ENCODE measurements around the gene ATP11B.

The ATP11B gene

GRCh38 chr3:182904164-182904563, 110.9 kb downstream of the ATP11B start:
- H3K9ac ChIP-seq (ENCODE audit: low read length): no peak overlapping the region
- H3K36me3 ChIP-seq (ENCODE audit: control insufficient read depth, insufficient read depth, low read length): no peaks in the 10 kb centered on the region
- no peak overlapping the region for H3K4me3 ChIP-seq (ENCODE audit: low read length)
- no peaks in the 10 kb centered on the region for H3K9me3 ChIP-seq (ENCODE audit: control insufficient read depth, low read length)
- no peaks in the 10 kb centered on the region for H3K4me1 ChIP-seq (ENCODE audit: control insufficient read depth, insufficient read depth, low read length)
- H3K27me3 ChIP-seq (ENCODE audit: control insufficient read depth, insufficient read depth, low read length): no peaks in the 10 kb centered on the region

GRCh38 chr3:182905623-182906022, 112.3 kb downstream of the ATP11B start:
- Histone ChIP-seq H3K36me3 (ENCODE audit: control insufficient read depth, insufficient read depth, low read length) (no peaks in the 10 kb centered on the region), H3K4me3 (ENCODE audit: low read length) (no peak overlapping the region), H3K9me3 (ENCODE audit: control insufficient read depth, low read length) (no peaks in the 10 kb centered on the region), H3K4me1 (ENCODE audit: control insufficient read depth, insufficient read depth, low read length) (no peaks in the 10 kb centered on the region), H3K9ac (ENCODE audit: low read length) (no peak overlapping the region), H3K27me3 (ENCODE audit: control insufficient read depth, insufficient read depth, low read length) (no peaks in the 10 kb centered on the region)

GRCh38 chr3:182906036-182906435, 112.7 kb downstream of the ATP11B start:
- no peaks in the 10 kb centered on the region for H3K36me3 ChIP-seq (ENCODE audit: control insufficient read depth, insufficient read depth, low read length)
- no peaks in the 10 kb centered on the region for H3K27me3 ChIP-seq (ENCODE audit: control insufficient read depth, insufficient read depth, low read length)
- no peaks in the 10 kb centered on the region for H3K4me1 ChIP-seq (ENCODE audit: control insufficient read depth, insufficient read depth, low read length)
- H3K9ac ChIP-seq (ENCODE audit: low read length): no peak overlapping the region
- H3K4me3 ChIP-seq (ENCODE audit: low read length): no peak overlapping the region
- H3K9me3 ChIP-seq (ENCODE audit: control insufficient read depth, low read length): no peaks in the 10 kb centered on the region

- H3K27me3 ChIP-seq (ENCODE audit: control insufficient read depth, insufficient read depth, low read length): no peaks in the 10 kb centered on the region
- no peaks in the 10 kb centered on the region for H3K9me3 ChIP-seq (ENCODE audit: control insufficient read depth, low read length)
- H3K4me1 ChIP-seq (ENCODE audit: control insufficient read depth, insufficient read depth, low read length): no peaks in the 10 kb centered on the region
- no peak overlapping the region for H3K4me3 ChIP-seq (ENCODE audit: low read length)
- H3K9ac ChIP-seq (ENCODE audit: low read length): no peak overlapping the region
- no peaks in the 10 kb centered on the region for H3K36me3 ChIP-seq (ENCODE audit: control insufficient read depth, insufficient read depth, low read length)
Measured at GRCh38 chr3:182908471-182908870, 115.2 kb downstream of the ATP11B start.

- Histone ChIP-seq H3K9ac (ENCODE audit: low read length) (no peak overlapping the region), H3K4me3 (ENCODE audit: low read length) (no peak overlapping the region), H3K9me3 (ENCODE audit: control insufficient read depth, low read length) (no peaks in the 10 kb centered on the region), H3K4me1 (ENCODE audit: control insufficient read depth, insufficient read depth, low read length) (no peaks in the 10 kb centered on the region), H3K27me3 (ENCODE audit: control insufficient read depth, insufficient read depth, low read length) (no peaks in the 10 kb centered on the region), H3K36me3 (ENCODE audit: control insufficient read depth, insufficient read depth, low read length) (no peaks in the 10 kb centered on the region)
Measured at GRCh38 chr3:182909318-182910040, 116.2 kb downstream of the ATP11B start.

- Histone ChIP-seq H3K4me3 (ENCODE audit: low read length) (no peak overlapping the region), H3K27me3 (ENCODE audit: control insufficient read depth, insufficient read depth, low read length) (no peaks in the 10 kb centered on the region), H3K9ac (ENCODE audit: low read length) (no peak overlapping the region), H3K9me3 (ENCODE audit: control insufficient read depth, low read length) (no peaks in the 10 kb centered on the region), H3K4me1 (ENCODE audit: control insufficient read depth, insufficient read depth, low read length) (no peaks in the 10 kb centered on the region), H3K36me3 (ENCODE audit: control insufficient read depth, insufficient read depth, low read length) (no peaks in the 10 kb centered on the region)
Measured at GRCh38 chr3:182910936-182911781, 117.9 kb downstream of the ATP11B start.

- H3K36me3 ChIP-seq (ENCODE audit: control insufficient read depth, insufficient read depth, low read length): no peaks in the 10 kb centered on the region
- no peaks in the 10 kb centered on the region for H3K4me1 ChIP-seq (ENCODE audit: control insufficient read depth, insufficient read depth, low read length)
Measured at GRCh38 chr3:182911782-182912111, 118.4 kb downstream of the ATP11B start.

GRCh38 chr3:182912474-182912873, 119.2 kb downstream of the ATP11B start:
- Histone ChIP-seq H3K27me3 (ENCODE audit: control insufficient read depth, insufficient read depth, low read length) (no peaks in the 10 kb centered on the region), H3K36me3 (ENCODE audit: control insufficient read depth, insufficient read depth, low read length) (no peaks in the 10 kb centered on the region), H3K4me3 (ENCODE audit: low read length) (no peak overlapping the region), H3K9me3 (ENCODE audit: control insufficient read depth, low read length) (no peaks in the 10 kb centered on the region), H3K4me1 (ENCODE audit: control insufficient read depth, insufficient read depth, low read length) (no peaks in the 10 kb centered on the region), H3K9ac (ENCODE audit: low read length) (no peak overlapping the region)

More at GRCh38 chr3:182911782-182912111, 118.4 kb downstream of the ATP11B start:
- no peak overlapping the region for H3K4me3 ChIP-seq (ENCODE audit: low read length)
- H3K9ac ChIP-seq (ENCODE audit: low read length): no peak overlapping the region
- H3K27me3 ChIP-seq (ENCODE audit: control insufficient read depth, insufficient read depth, low read length): no peaks in the 10 kb centered on the region
- H3K9me3 ChIP-seq (ENCODE audit: control insufficient read depth, low read length): no peaks in the 10 kb centered on the region

GRCh38 chr3:182913889-182914288, 120.6 kb downstream of the ATP11B start:
- H3K9me3 ChIP-seq (ENCODE audit: control insufficient read depth, low read length): no peaks in the 10 kb centered on the region
- no peak overlapping the region for H3K9ac ChIP-seq (ENCODE audit: low read length)
- no peaks in the 10 kb centered on the region for H3K36me3 ChIP-seq (ENCODE audit: control insufficient read depth, insufficient read depth, low read length)
- H3K4me3 ChIP-seq (ENCODE audit: low read length): no peak overlapping the region
- no peaks in the 10 kb centered on the region for H3K4me1 ChIP-seq (ENCODE audit: control insufficient read depth, insufficient read depth, low read length)
- no peaks in the 10 kb centered on the region for H3K27me3 ChIP-seq (ENCODE audit: control insufficient read depth, insufficient read depth, low read length)

GRCh38 chr3:182914341-182914740, 121.0 kb downstream of the ATP11B start:
- H3K4me3 ChIP-seq (ENCODE audit: low read length): no peak overlapping the region
- H3K36me3 ChIP-seq (ENCODE audit: control insufficient read depth, insufficient read depth, low read length): no peaks in the 10 kb centered on the region
- no peaks in the 10 kb centered on the region for H3K27me3 ChIP-seq (ENCODE audit: control insufficient read depth, insufficient read depth, low read length)
- no peaks in the 10 kb centered on the region for H3K4me1 ChIP-seq (ENCODE audit: control insufficient read depth, insufficient read depth, low read length)
- no peak overlapping the region for H3K9ac ChIP-seq (ENCODE audit: low read length)
- H3K9me3 ChIP-seq (ENCODE audit: control insufficient read depth, low read length): no peaks in the 10 kb centered on the region

GRCh38 chr3:182917134-182917533, 123.8 kb downstream of the ATP11B start:
- Histone ChIP-seq H3K4me3 (ENCODE audit: low read length) (no peak overlapping the region), H3K36me3 (ENCODE audit: control insufficient read depth, insufficient read depth, low read length) (no peaks in the 10 kb centered on the region), H3K9ac (ENCODE audit: low read length) (no peak overlapping the region), H3K4me1 (ENCODE audit: control insufficient read depth, insufficient read depth, low read length) (no peaks in the 10 kb centered on the region), H3K27me3 (ENCODE audit: control insufficient read depth, insufficient read depth, low read length) (no peaks in the 10 kb centered on the region), H3K9me3 (ENCODE audit: control insufficient read depth, low read length) (no peaks in the 10 kb centered on the region)

GRCh38 chr3:182919866-182920357, 126.6 kb downstream of the ATP11B start:
- Histone ChIP-seq H3K9me3 (ENCODE audit: control insufficient read depth, low read length) (no peaks in the 10 kb centered on the region), H3K9ac (ENCODE audit: low read length) (no peak overlapping the region), H3K4me1 (ENCODE audit: control insufficient read depth, insufficient read depth, low read length) (no peaks in the 10 kb centered on the region), H3K27me3 (ENCODE audit: control insufficient read depth, insufficient read depth, low read length) (no peaks in the 10 kb centered on the region), H3K36me3 (ENCODE audit: control insufficient read depth, insufficient read depth, low read length) (no peaks in the 10 kb centered on the region), H3K4me3 (ENCODE audit: low read length) (no peak overlapping the region)

Measured in mucosa of stomach (tissue), 1 donor.